Neural cell (in vitro differentiated cells): ENCODE data around the gene GNL3L.

ENCODE experiments used
- POLR2AphosphoS5 ChIP-seq: IDR thresholded peaks from 2 replicates; pipeline ENCODE4 v1.6.1; 2012
- RAD21 ChIP-seq: fragments of 450-650 bp; conservative IDR thresholded peaks from 2 replicates; pipeline ENCODE4 v1.6.1; 2014; ENCODE audit warnings: antibody characterized with exemption, mild to moderate bottlenecking, moderate library complexity
- SMC3 ChIP-seq: fragments of 450-650 bp; conservative IDR thresholded peaks from 2 replicates; pipeline ENCODE4 v1.6.1; 2014; ENCODE audit warnings: antibody characterized with exemption, mild to moderate bottlenecking, moderate library complexity; ENCODE audit not compliant: poor library complexity
- TAF1 ChIP-seq: IDR thresholded peaks from 2 replicates; pipeline ENCODE4 v1.6.1; 2012; ENCODE audit warnings: low read depth
- TF ChIP-seq, protein P1 (sequence below): fragments of 450-650 bp; IDR thresholded peaks from 2 replicates; pipeline ENCODE4 v1.5.1; 2014; ENCODE audit warnings: antibody characterized with exemption, mild to moderate bottlenecking, moderate library complexity; ENCODE audit not compliant: poor library complexity, severe bottlenecking

- TF ChIP-seq RAD21 (no peak), SMC3 (no peak), POLR2AphosphoS5 (no peak), TAF1 (no peak)
- TF ChIP-seq, protein P1, sequence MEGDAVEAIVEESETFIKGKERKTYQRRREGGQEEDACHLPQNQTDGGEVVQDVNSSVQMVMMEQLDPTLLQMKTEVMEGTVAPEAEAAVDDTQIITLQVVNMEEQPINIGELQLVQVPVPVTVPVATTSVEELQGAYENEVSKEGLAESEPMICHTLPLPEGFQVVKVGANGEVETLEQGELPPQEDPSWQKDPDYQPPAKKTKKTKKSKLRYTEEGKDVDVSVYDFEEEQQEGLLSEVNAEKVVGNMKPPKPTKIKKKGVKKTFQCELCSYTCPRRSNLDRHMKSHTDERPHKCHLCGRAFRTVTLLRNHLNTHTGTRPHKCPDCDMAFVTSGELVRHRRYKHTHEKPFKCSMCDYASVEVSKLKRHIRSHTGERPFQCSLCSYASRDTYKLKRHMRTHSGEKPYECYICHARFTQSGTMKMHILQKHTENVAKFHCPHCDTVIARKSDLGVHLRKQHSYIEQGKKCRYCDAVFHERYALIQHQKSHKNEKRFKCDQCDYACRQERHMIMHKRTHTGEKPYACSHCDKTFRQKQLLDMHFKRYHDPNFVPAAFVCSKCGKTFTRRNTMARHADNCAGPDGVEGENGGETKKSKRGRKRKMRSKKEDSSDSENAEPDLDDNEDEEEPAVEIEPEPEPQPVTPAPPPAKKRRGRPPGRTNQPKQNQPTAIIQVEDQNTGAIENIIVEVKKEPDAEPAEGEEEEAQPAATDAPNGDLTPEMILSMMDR: no peak
Observed at GRCh38 chrX:54564936-54565335, 34.9 kb downstream of the GNL3L start.
